GM18520 (cell line): ENCODE data around the gene SLC7A1.

ENCODE experiments used
- ATAC-seq: cut with Tn5 transposase; IDR thresholded peaks from one replicate; pipeline ENCODE4 v1.9.1; 2021; ENCODE audit not compliant: unreplicated experiment

Gene SLC7A1

GRCh38 chr13:29513002-29513980, 82.2 kb downstream of the SLC7A1 start:
- no peak for ATAC-seq

- no peak for ATAC-seq
Observed at GRCh38 chr13:29511980-29512379, 83.5 kb downstream of the SLC7A1 start.

DNA sequence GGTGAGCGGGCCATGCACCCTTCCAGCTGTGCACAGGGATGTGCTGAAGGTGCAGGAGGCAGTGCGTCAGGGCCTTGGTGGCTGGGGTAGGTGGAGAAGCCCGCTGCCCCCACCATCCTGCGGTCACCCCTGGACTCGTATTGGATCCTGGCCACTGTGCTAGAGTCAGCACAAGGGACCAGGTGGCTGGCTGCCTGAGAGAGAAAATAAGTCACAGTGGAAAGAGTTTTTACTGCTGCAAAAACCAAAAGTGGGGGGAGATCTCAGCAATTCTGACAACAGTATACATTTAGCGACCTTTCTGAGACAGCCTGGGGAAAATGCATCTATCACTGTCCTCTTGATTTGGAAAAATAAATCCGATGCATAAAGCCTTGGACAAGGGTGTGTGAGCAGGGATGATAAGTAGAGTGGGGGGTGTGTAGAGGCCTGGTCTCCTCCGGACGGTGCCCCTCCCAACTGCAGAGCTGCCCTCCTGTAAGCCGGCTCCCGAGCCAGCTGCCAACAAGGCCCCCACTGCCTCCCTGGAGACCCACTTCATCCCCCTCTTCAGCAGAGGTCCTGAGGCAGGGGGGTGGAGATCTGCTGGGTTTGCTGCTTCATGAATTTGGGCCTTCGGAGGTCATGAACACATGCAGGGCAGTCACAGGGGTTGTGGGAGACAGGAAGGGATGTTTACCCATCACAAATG, 84.2 kb downstream of the SLC7A1 start:
- ATAC-seq: no peak

GRCh38 chr13:29510651-29511084, 84.8 kb downstream of the SLC7A1 start:
- no peak for ATAC-seq

DNA sequence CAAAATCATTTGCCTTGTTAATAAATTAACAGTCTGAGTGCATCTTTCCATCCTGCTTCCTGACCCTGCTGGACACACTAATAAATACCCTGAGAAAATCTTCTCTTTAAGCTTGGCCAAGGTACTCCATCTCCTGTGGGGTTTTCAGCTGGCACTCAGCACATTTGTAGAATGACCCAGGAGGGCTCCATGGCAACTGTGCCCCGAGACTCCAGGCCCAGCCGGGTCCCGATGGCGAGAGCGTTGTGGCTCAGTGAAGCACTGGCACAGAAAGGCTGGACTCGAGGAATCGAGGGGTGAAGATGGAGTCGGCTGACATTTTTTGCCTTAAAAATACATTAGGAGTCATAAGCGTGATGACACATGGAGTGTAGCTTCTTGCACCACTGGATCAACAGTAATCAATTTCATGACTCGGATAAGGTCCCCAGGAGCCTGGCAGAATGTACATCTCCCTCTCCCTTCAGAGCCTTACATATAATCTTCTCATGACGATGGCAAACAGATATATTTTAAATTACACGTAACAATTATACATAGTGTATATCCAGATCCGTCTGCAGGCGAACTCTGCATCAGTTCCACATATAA, 85.4 kb downstream of the SLC7A1 start:
- no peak for ATAC-seq

DNA sequence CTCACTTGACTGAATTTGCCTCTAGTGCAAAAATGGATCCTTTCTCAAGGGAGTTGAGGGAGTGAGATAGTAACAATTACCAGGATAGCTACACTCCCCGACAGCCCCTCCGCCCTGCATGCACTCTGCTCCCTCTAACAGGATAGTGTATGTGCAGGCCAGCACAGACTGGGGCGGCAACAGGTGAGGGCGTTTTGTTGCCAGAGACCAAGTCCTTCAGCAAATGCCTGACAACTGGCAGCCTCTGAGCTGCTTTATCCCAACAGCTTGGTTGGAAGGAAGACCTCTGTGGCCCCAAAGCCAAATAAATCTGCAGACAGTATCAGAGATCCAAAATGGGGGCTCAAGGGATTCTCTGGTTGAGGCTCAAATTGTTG, 86.6 kb downstream of the SLC7A1 start:
- ATAC-seq: no peak

DNA sequence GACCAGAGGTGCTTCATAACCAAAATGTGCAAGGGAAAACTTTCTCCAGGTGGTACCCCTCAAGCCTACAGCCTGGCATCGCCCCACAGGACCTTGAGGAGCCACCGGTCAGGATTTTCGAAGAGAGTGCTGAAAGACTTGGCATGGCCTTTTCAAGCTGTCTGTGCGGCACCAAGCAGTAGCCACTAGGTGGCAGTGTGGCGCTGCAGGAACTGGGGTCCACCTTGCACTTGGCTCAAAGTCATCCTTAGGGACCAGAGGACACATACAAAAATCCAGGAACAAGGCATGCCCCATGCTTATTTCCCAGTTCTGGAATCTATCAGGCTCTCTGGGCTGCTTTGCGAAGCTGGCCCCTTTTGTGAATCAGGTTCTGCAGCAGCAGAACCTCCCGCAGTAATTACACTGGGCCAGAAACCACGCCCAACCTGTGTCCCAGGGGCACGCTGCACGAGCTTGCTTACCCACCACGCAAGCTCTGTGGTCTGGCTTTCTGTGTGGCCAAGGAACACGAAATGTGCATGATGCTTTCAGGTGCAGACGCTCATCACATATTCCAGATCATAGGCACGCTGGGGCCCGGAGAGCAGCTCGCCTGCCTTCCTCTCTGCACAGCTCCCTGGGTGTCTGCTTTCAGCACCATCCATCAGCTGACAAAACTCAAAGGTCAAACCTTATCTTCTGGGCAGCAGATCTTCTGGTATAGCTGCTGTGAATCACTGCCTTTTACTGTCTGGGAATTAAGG, 87.2 kb downstream of the SLC7A1 start:
- peak; percentile 55 for ATAC-seq

DNA sequence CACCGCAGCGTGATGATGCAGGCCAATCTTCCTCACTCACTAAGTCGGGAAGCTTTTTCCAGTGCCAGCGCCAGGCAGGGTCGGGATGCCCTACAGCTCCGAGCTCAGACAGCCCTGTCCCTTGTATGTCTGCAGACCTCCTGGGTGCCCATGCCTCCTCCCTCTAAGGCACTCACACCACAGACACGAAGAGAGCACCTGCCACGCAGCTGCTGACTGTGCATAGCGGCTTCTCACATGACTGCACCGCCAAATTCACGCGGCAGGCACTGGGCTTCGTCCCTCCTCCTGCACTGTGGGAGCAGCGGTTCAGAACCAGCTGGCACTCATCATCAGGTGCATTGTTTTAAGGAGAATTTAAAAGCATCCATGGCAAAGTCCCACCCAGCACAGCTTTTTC, 88.1 kb downstream of the SLC7A1 start:
- ATAC-seq: no peak

- no peak for ATAC-seq
Observed at GRCh38 chr13:29505950-29506349, 89.5 kb downstream of the SLC7A1 start.

GRCh38 chr13:29505511-29505910, 90.0 kb downstream of the SLC7A1 start:
- ATAC-seq: no peak

DNA sequence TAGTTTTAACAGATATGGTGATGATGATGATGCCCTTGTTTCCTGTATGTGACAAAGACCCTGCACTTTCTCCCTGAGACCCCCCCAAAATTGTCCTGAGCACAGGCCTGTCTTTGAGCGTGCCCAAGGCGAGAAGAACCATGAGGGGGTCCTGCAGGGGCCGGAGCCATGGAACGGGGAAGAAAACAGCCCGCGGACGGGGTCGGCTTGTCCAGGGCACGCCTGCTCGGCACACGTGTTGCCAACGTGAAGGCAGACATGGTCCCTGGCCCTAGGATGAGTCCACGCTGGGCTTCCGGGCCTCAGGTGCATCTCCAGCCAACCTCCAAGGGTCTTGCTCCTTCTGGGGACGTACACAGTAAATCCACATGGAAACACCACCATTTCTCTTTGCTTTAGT, 90.8 kb downstream of the SLC7A1 start:
- ATAC-seq: no peak

DNA sequence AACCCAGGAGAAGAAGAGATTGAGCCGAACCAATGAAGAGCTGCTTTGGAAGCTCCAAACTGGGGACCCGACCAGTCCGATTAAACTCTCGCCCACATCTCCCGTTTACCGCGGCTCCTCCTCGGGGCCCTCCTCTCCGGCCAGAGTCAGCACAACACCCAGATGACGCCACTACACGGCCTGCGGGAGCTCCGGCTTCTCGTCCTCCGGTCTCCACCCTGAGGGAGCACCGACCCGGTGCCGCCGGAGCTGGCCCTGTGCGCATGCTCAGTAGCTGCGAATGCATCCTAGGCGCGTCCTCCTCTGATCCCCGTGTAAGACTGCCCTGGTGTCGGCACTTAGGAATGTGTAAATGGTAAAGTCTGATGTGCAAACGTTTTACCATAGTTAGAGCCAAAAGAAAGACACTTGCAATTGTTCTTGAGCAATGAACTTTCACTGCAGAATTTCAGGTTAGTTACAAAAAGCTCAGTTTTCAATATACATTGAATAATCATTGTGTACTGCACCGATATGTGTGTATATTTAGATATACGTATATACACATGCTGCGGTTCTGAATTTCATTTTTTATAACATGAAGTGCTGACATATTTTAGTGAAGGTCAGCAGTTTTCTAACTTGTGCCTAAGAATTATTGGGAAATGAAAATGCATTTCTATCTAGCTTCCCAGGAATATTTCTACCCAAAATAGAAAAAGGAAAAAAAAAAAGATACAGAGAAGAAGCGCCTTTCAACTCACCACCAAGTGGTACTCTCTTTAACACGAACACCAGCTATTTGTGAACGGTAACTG, 92.2 kb downstream of the SLC7A1 start:
- ATAC-seq: no peak

DNA sequence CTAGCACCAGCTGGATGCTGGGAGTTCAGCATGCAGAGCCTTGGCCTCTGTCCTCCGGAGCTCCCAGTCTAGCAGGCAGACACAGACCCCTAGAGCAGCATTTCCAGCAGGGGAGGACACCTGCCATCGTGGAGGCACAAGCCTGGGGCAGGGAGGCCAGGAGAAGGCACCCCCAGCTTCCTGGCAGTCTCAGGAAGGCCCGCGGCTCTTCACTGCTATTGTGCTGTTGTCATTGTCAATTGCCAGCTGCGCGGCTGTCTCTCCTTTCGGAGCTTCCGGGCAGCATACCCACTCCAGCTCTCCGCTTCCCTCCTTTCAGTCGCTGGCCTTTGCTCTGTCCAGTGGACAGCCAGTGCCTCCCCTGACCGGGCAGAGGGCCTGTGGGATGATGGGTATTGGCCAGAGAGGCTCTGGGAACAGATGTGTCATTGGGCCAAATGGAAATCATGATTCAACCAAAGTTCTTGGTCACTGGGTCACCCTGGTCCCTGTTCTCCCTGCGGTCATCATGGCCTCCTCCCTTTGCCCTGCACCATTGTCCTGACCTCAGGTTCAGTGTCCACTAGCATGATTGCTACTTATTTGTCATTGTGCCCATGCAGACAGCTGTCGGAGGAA, 93.0 kb downstream of the SLC7A1 start:
- no peak for ATAC-seq

DNA sequence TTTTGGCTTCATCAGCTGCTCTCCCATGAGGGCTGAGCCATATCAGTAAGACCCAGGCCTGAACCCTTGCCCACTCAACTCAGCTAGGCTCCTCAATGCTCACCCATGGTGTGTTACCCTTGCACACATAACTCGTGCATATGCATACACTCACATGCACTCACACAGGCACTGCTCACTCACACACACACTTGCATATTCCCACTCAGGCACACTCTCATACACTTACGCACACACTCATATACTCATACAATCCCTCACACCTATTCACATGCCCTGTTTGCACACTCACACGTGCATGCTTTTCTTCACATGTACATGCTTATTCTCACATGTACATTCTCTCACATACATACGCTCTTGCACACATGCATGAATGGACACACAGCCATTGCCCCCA, 93.8 kb downstream of the SLC7A1 start:
- ATAC-seq: no peak

DNA sequence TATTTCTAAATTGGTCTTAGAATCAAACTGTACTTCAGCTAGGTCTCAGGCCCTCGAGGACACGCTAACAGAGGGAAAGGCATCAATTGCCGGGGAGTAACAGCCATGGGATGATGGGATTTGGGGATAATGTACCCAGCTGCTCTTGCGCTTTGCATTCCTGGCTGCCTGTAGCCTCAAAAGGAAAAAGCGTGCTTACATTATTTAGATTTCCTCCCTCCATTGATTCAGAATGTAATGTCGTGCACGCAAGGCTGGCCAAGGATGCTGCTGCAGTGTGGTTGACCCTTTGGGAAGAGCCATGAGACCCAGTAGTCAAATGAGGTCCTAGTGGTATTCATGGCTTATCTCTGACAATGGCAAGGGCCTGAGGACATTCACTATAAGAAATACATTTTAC, 95.1 kb downstream of the SLC7A1 start:
- no peak for ATAC-seq

DNA sequence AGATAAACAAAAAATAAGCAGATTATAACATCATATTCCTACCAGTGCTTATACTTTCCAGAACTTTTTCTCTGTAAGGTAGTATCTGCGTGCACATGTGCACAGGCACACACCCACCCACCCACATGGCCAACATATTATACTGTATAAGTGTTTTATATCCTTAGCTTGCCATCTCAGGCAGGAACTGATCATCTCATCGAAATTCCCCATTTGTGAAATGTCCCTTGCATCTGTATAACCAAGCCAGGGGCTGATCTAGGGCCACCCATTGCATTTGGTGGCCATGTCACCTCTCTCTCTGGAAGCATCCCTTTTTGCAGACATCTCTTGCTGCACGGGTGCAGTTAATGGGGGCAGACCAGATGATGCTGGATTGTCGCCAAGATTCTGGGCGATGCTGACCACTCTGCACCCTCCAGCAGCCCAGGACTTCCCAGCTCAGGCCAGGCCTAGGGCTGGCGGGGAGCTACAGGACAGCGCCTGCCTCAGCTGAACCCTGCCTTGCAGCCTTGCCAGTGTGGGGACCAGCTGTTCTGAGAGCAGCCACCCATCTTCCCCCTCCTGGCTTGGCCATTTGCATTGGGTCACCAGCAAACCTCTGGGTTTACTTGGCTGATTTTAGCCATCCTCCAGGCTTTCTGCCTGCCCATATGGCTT, 95.9 kb downstream of the SLC7A1 start:
- no peak for ATAC-seq

DNA sequence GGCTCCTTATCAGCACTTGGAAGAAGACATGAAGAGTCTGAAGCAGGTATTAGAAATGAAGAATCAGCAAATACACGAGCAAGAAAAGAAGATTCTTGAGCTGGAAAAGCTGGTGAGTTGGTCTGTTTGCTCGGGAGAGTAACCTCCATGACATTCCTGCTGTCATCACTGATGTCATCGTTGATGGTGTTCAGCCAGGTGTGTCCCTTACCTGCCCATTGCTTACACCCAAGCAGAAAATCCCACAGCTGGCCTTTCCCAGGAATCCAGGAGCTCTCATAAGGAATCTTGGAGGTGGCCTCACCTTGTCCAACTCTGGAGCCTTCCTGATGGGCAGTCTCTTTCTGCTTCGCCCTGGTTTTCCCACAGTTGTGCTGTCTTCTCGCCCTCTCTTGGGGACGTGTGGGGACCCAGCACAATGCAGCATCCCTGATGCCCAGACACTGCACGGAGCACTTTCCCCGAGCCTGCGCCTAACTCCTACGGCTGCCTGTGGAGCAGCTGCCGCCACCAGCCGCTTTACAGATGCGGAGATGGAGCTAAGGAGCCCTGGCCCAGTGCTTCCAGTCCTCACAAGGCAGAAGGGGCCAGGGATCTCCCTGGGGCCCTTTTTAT, 97.0 kb downstream of the SLC7A1 start:
- no peak for ATAC-seq

- no peak for ATAC-seq
Observed at GRCh38 chr13:29497137-29497654, 98.3 kb downstream of the SLC7A1 start.

DNA sequence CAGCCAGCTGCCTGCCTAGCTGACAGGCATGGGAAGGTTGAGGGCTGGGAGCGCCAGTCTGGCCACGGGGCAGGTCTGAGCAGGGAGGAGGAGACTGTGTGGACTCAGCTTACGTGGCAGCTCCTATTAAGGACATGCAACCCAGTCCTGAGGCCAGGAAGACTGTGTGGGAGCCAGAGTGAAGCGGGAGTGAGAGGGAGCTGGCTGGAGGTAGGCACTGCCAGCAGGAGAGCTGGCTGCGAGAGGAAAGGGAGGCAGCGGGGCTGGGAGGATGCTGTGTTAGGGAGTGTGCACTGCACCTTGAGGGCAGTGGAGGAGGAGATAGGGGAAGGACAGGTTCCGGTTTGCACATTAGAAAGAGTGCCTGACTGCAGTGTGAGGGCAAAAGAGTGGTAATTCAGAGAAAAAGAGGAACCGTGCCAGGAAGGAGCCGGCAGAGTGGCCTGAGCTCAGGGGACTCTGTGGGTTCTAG, 99.2 kb downstream of the SLC7A1 start:
- no peak for ATAC-seq
